Measurements from ENCODE around the gene PXDN.

- TF ChIP-seq EZH2phosphoT487 (IDR thresholded peaks at IDR 0.05; ENCODE audit: borderline replicate concordance, low read length) = no peak
- TF ChIP-seq CTCF (IDR thresholded peaks at IDR 0.05; ENCODE audit: low read depth, low read length, poor library complexity, severe bottlenecking) = no peak
Measured at GRCh38 chr2:1759611-1759930, 15.3 kb upstream of the PXDN start.

All from DOHH2 (cell line).